Kidney epithelial cell (primary cell): ENCODE results near the gene GLIPR1. TPM values are rescaled to one million over a fixed set of nuclear protein-coding genes. Genes with fewer than 3 reads are reported as not detected.

Source experiments
- DNase-seq: peaks from one replicate; pipeline ENCODE4 v3.0.0-alpha.2; 2010; ENCODE audit warnings: low read depth
- H3K27me3 ChIP-seq: 2 replicates; pipeline ENCODE4 v1.6.0; 2011; ENCODE audit warnings: low read length; ENCODE audit not compliant: control insufficient read depth, insufficient read depth
- H3K36me3 ChIP-seq: 2 replicates; pipeline ENCODE4 v1.5.1; 2011; ENCODE audit warnings: low read length; ENCODE audit not compliant: control insufficient read depth, insufficient read depth
- H3K4me3 ChIP-seq: 2 replicates; pipeline ENCODE4 v1.5.1; 2011; ENCODE audit warnings: low read depth, mild to moderate bottlenecking, control low read depth, low read length
- total RNA-seq: library from RNA; depleted of rRNA; stranded (reverse); fragments of >200 nt; gene quantifications from 2 replicates; pipeline ENCODE4 v1.2.3, GENCODE V29; 2015
- TF ChIP-seq, protein P1 (sequence below): IDR thresholded peaks from 2 replicates; pipeline ENCODE4 v1.5.1; 2011; ENCODE audit warnings: mild to moderate bottlenecking, moderate library complexity, low read length, control low read depth, inconsistent platforms; ENCODE audit not compliant: insufficient read depth, poor library complexity, severe bottlenecking

GLIPR1 gene
- total RNA-seq, 1 donor from 2014 or later, result 28.4 TPM

DNA sequence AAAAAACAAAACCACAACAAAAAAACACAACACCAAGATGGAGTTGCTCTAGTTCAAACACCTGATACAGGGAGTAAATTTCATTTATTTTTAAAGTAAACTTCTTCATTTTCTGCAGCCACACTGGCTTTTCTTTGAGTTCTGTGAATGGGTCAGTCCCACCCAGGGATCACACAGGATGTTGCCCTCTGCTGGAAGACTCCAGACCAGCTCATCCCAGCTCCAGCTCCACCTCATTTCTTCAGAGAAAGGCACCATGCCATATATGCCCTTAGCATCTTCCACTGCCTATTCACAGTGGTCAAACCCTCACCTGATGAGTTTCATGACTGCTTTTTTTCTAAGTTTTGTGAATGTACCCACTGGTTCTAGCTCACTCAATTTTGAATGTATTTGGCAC, 8.0 kb downstream of the GLIPR1 start:
- DNase-seq, result no peak
- no peaks in the 10 kb centered on the region for H3K27me3 ChIP-seq
- no peaks in the 10 kb centered on the region for H3K36me3 ChIP-seq
- no peak overlapping the region for H3K4me3 ChIP-seq
- TF ChIP-seq, protein P1, sequence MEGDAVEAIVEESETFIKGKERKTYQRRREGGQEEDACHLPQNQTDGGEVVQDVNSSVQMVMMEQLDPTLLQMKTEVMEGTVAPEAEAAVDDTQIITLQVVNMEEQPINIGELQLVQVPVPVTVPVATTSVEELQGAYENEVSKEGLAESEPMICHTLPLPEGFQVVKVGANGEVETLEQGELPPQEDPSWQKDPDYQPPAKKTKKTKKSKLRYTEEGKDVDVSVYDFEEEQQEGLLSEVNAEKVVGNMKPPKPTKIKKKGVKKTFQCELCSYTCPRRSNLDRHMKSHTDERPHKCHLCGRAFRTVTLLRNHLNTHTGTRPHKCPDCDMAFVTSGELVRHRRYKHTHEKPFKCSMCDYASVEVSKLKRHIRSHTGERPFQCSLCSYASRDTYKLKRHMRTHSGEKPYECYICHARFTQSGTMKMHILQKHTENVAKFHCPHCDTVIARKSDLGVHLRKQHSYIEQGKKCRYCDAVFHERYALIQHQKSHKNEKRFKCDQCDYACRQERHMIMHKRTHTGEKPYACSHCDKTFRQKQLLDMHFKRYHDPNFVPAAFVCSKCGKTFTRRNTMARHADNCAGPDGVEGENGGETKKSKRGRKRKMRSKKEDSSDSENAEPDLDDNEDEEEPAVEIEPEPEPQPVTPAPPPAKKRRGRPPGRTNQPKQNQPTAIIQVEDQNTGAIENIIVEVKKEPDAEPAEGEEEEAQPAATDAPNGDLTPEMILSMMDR, result peak; percentile 22

- TF ChIP-seq, protein P1, result no peak
- H3K36me3 ChIP-seq, result no peaks in the 10 kb centered on the region
- no peak for DNase-seq
- H3K4me3 ChIP-seq, result no peak overlapping the region
- H3K27me3 ChIP-seq, result no peaks in the 10 kb centered on the region
Measured at GRCh38 chr12:75489187-75489586, 8.6 kb downstream of the GLIPR1 start.

DNA sequence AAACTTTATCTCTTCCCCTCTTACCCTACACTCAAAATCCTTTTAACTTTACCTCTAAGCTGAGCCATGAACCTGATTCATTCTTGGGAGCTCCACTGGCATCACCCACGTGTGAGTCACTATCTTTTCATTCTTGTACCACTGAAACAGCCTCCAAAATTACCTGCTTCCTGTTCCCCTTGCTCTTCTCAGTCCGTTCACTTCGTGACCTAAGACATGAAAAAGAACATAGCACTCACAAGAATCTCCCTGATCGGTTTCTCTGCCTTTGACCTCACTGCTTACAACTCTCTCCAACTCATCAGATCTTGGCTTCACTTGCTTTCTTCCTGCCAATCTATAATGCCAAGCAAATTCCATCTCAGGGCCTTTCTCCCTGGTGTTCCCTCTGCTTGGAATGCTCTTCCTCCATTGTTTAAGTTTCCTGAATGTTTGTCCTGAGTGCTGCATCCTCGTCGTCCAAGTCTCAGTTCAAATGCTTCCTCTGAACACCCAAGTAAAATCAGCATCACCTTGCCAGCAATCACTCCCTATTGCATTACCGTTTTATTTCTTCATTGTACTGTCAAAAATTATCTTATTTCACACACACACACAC, 9.2 kb downstream of the GLIPR1 start:
- no peak for DNase-seq
- no peak overlapping the region for H3K4me3 ChIP-seq
- TF ChIP-seq, protein P1, result no peak
- H3K36me3 ChIP-seq, result no peaks in the 10 kb centered on the region
- no peaks in the 10 kb centered on the region for H3K27me3 ChIP-seq

GRCh38 chr12:75491169-75491568, 10.6 kb downstream of the GLIPR1 start:
- Histone ChIP-seq H3K27me3 (no peaks in the 10 kb centered on the region), H3K4me3 (no peak overlapping the region), H3K36me3 (no peaks in the 10 kb centered on the region)
- TF ChIP-seq, protein P1, result no peak
- DNase-seq, result no peak

GRCh38 chr12:75503459-75503858, 22.9 kb downstream of the GLIPR1 start:
- no peaks in the 10 kb centered on the region for H3K36me3 ChIP-seq
- no peak overlapping the region for H3K4me3 ChIP-seq
- TF ChIP-seq, protein P1, result no peak
- no peaks in the 10 kb centered on the region for H3K27me3 ChIP-seq
- DNase-seq, result no peak

DNA sequence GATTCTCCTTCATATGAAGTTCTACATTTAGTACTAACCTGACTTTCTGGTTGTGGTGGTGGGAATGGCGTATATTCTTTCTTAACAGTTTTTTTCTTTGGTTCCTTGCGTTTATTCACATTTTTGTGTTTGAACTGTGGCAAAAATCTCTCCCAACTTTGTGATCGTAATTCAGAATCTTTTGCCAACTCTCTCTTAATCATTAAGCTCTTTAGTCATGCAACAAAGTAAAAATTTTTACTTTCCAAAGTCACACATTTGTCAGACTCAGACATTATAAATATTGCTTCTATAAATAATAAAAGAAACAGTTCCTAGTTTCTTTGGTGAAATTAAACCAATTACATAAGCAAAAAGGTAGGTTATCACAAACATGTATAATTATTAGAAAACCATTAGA, 23.3 kb downstream of the GLIPR1 start:
- H3K4me3 ChIP-seq, result no peak overlapping the region
- DNase-seq, result no peak
- H3K36me3 ChIP-seq, result no peaks in the 10 kb centered on the region
- no peaks in the 10 kb centered on the region for H3K27me3 ChIP-seq
- TF ChIP-seq, protein P1, result no peak
